A549 (cell line): ENCODE data around the gene KIAA0232.

ENCODE experiments used
- CHD2 ChIP-seq: fragments of 150-350 bp; IDR thresholded peaks from 2 replicates; pipeline ENCODE4 v1.6.1; 2014; ENCODE audit warnings: low read length; ENCODE audit not compliant: partially characterized antibody
- RNF2 ChIP-seq: fragments of 200-600 bp; sonication (generic); IDR thresholded peaks from 2 replicates; pipeline ENCODE4 v1.6.1; 2016; ENCODE audit warnings: low read depth, mild to moderate bottlenecking, antibody characterized with exemption, moderate library complexity, borderline replicate concordance

- no peak for TF ChIP-seq CHD2
- TF ChIP-seq RNF2: no peak
Observed at GRCh38 chr4:6892190-6892908, 109.8 kb downstream of the KIAA0232 start.
